GM19452 (cell line): ENCODE data around the gene PCSK5.
"Not testable (repeated sequence)": the region's sequence is repeated elsewhere in the genome, so short reads cannot be mapped to it uniquely, and the experiment has no call there.

ENCODE experiments used
- ATAC-seq: cut with Tn5 transposase; IDR thresholded peaks from one replicate; pipeline ENCODE4 v1.9.1; 2021; ENCODE audit not compliant: unreplicated experiment

PCSK5 gene

GRCh38 chr9:75962013-75962661 is 71.7 kb downstream of the PCSK5 start:
- ATAC-seq: no peak

DNA sequence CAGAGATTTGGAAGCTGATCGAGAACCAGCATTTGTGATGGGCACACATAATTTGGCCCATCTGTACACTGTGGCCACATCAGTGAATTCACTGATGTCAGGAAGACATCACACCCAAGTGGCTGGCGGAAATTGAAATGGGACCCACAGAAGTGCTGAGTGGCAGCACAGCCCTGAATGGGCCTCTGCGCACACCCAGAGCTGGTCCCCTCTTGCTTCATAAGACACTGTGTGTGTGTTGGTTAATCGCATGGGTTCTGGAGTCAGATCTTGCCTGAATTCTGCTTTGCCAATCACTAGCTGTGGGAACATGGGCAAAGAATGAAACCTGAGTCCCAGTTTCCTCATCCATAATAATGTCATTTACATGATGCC is 72.2 kb downstream of the PCSK5 start:
- no peak for ATAC-seq

GRCh38 chr9:75963321-75963720 is 72.8 kb downstream of the PCSK5 start:
- ATAC-seq: not testable (repeated sequence)

DNA sequence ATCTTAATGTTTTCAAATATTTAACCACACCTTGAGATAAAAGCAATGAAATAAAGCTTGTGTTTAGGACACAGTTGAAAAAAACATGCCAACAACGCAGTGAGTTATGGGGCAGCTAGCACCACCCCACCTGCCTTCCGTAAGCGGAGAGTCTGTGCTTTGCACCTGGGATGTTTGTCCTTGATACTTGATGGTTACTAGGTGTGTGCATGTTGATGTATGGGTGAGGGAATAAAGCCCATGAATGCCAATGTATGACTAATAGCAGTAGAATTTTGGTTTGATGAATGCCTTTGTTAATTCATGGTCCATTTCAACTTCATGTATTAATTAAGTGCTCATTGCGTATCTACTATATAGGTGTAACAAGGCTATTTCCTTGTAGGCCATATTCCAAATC is 74.0 kb downstream of the PCSK5 start:
- ATAC-seq: no peak

DNA sequence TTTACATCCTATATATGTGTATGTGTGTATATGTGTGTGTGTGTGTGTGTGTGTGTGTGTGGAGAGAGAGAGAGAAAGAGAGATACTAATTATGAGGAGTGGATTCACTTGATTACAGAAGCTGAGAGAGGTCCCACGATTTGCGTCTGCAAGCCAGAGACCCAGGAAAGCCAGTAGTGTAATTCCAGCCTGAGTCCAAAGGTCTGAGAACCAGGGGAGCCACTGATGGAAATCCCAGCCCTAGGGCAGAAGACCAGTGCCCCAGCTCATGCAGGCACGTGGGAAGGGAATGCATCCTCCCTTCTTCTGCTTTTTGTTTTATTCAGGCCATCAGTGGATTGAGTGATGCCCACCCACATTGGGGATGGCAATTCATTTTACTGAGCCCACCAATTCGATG is 74.8 kb downstream of the PCSK5 start:
- ATAC-seq: no peak

DNA sequence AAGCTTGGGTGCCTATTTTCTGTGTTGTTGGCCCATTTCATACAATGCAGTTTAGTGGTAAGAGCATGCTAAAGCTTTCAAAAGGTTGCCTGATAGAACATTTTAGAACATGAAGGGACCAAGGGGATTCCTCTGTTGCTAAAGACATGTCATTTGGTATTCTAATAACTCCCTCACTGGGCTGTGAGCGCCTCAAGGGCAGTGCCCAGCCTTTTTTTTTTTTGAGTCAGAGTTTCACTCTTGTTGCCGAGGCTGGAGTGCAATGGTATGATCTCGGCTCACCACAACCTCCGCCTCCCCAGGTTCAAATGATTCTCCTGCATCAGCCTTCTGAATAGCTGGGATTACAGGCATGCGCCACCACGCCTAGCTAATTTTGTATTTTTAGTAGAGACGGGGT is 77.1 kb downstream of the PCSK5 start:
- ATAC-seq: no peak

GRCh38 chr9:75974016-75974766 is 83.7 kb downstream of the PCSK5 start:
- ATAC-seq: no peak

- ATAC-seq: no peak
Observed at GRCh38 chr9:75975071-75975470, 84.6 kb downstream of the PCSK5 start.

- ATAC-seq: no peak
Observed at GRCh38 chr9:75976549-75976948, 86.1 kb downstream of the PCSK5 start.

DNA sequence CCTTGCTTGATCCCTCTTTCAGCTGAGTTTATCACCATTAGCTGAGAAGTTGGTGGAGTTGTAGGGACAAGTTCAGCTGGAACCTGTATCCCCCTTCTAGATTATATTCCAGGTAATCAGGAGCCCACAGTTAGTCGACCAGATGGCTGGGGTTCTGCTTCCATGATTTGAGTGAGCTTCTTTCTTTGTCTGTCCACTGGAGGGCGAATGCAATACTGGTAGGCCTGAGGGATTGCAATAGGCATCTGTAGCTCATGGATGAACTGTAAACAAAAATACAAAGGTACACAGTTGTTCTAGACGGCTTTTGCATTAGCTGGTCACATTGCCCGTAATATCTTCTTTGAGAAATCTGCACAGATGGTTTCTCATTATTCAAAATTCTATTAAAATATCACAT is 88.9 kb downstream of the PCSK5 start:
- no peak for ATAC-seq

GRCh38 chr9:75983319-75984045 is 93.0 kb downstream of the PCSK5 start:
- ATAC-seq: no peak

DNA sequence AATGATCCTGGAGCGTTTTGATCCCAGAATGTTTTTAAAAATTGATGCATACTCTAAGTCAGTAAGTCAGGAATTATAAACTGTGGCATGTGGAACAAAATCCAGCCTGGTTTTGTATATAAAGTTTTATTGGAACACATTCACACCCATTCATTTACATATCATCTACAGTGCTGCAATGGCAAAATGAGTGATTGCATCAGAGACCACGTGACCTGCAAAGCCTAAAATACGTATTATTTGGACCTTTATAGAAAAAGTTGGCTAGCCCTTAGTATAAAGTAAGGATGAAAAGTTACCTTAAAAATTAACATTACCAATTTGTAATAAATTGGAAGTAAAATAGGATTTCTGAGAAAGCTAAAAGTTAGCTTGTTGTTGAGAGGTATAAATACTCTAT is 95.0 kb downstream of the PCSK5 start:
- ATAC-seq: no peak

GRCh38 chr9:75988663-75989062 is 98.2 kb downstream of the PCSK5 start:
- no peak for ATAC-seq

GRCh38 chr9:75990156-75990555 is 99.7 kb downstream of the PCSK5 start:
- ATAC-seq: no peak

- ATAC-seq: no peak
Observed at GRCh38 chr9:75990576-75991304, 100.3 kb downstream of the PCSK5 start.

GRCh38 chr9:75992482-75993206 is 102.2 kb downstream of the PCSK5 start:
- no peak for ATAC-seq

- ATAC-seq: no peak
Observed at GRCh38 chr9:75993434-75993833, 103.0 kb downstream of the PCSK5 start.

- no peak for ATAC-seq
Observed at GRCh38 chr9:75995066-75995465, 104.6 kb downstream of the PCSK5 start.

DNA sequence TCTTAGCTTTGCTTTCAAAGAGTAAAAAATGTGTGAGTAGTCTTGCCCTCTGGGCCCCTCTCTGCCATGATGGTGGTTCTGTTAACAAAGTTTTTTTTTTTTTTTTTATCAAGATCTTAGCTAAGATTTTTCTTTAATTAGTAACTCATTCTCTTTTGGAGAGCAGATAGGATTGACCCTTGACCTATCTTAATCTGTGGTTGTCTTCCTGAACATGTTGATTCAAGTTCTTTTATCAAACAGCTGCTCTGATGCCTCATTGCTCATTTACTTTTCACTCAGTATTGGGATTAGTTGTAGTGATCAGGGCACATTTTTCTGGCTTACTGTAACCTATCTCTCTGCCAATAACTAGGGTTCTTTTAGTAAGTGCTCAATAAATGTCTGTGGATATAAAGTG is 106.3 kb downstream of the PCSK5 start:
- ATAC-seq: no peak

GRCh38 chr9:75997206-75997605 is 106.7 kb downstream of the PCSK5 start:
- no peak for ATAC-seq
